GM12864 (cell line): ENCODE results near the gene PPFIBP1.
"Not testable (repeated sequence)": the region's sequence is repeated elsewhere in the genome, so short reads cannot be mapped to it uniquely, and the experiment has no call there.

Experiments
- DNase-seq: peaks from one replicate; pipeline ENCODE4 v3.0.0-alpha.2; 2011; ENCODE audit warnings: low read depth
- H3K4me3 ChIP-seq: 2 replicates; pipeline ENCODE4 v1.5.1; 2011; ENCODE audit warnings: mild to moderate bottlenecking, low read depth, low read length, control low read depth
- TF ChIP-seq, protein P1 (sequence below): IDR thresholded peaks from 2 replicates; pipeline ENCODE4 v1.5.1; 2011; ENCODE audit warnings: low read depth, mild to moderate bottlenecking, moderate library complexity, low read length, control low read depth, inconsistent platforms; ENCODE audit errors: missing control alignments

PPFIBP1 gene

DNA sequence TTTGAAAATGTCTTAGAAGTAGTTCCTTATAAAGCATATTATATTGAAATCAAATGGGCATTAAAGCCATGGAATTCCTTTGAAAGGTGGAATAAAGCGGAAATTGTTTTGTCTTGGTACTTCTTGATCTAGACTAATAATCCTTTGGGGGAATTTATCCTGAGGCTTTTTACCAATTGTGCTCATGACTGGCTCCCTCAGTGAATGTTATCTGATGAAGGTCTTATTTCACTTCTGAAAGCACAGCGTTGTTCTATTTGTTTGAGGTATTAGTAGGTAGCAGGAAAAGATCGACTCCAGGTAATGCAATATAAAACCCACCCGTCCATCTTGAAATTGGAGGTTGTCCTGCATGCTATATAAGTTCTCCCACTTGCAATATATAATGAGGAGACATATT, 64.8 kb downstream of the PPFIBP1 start:
- DNase-seq, result no peak
- TF ChIP-seq, protein P1, sequence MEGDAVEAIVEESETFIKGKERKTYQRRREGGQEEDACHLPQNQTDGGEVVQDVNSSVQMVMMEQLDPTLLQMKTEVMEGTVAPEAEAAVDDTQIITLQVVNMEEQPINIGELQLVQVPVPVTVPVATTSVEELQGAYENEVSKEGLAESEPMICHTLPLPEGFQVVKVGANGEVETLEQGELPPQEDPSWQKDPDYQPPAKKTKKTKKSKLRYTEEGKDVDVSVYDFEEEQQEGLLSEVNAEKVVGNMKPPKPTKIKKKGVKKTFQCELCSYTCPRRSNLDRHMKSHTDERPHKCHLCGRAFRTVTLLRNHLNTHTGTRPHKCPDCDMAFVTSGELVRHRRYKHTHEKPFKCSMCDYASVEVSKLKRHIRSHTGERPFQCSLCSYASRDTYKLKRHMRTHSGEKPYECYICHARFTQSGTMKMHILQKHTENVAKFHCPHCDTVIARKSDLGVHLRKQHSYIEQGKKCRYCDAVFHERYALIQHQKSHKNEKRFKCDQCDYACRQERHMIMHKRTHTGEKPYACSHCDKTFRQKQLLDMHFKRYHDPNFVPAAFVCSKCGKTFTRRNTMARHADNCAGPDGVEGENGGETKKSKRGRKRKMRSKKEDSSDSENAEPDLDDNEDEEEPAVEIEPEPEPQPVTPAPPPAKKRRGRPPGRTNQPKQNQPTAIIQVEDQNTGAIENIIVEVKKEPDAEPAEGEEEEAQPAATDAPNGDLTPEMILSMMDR, result no peak
- no peak overlapping the region for H3K4me3 ChIP-seq

DNA sequence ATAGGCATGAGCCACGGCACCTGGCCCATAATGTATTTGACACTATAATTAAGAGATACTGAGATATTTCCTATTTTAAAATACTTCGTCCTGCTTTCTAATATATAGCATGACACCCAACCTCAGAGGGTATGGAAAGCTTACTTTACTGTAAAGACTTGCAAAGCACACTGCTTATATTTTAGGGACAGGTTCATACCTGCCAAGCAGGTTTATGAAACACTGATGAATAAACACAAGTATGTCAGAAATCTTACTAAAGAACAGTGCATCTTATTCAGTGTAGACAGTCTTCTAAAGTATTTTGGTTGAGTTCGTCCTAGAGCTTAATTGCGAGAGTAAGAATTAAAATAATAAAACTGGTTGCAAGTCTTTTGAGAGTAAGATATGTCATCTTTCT, 65.4 kb downstream of the PPFIBP1 start:
- TF ChIP-seq, protein P1, result no peak
- DNase-seq, result no peak
- no peak overlapping the region for H3K4me3 ChIP-seq

DNA sequence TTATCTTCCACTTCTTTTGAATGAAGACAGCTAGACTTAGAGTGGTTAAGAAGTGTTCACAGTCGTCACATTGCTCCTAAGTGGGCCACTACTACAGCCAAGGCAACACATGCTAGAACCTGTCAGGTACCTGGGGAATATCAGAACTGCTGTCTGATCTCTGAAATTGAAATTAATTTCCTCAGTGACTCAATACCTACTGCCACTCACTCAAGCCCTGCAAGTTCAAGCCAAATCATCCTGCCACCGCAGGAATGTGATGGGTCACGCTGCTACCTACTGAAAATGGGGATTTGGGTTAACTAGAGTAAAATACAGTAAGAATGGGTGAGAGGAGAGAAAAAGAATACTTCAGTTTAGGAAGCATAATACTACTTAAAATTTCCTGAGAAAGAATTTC, 67.7 kb downstream of the PPFIBP1 start:
- not testable (repeated sequence) for DNase-seq, H3K4me3 ChIP-seq

DNA sequence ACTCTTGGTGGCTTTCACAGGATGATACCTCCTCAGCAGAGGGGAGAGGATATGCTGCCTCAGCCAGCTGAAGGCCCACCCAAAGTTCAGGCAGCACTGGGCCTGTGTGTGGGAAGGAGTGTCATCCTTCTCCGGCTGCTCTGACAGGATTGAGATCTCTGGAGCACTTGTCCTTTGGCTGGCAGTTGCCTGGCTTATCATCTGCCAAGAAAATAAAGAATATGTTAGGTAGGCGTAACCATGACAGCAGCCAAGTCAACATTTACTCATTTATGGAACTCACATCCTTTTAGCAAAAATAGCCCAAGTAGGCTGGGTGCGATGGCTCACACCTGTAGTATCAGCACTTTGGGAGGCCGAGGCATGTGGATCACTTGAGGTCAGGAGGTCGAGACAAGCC, 68.5 kb downstream of the PPFIBP1 start:
- no peak for DNase-seq
- TF ChIP-seq, protein P1, result no peak
- H3K4me3 ChIP-seq, result no peak overlapping the region

DNA sequence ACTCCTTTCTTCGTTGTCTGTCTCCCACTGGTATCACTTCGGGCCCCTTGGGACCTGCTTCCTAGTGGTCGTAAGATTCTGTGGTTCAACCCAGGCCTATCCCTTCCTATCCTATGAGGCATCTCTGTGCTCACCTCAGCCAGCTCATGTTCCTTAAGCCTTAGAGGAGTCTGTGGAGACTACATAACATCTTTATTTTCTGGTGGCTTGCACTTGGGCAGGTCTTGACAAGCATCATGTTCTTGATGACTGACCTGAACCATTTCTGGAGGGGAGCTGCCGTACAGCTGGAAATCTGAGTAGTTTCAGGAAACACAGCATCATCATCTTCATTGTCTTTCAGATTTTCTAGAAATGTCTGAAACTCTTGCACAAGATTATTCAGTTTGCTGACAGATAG, 69.3 kb downstream of the PPFIBP1 start:
- TF ChIP-seq, protein P1, result no peak
- no peak overlapping the region for H3K4me3 ChIP-seq
- no peak for DNase-seq

DNA sequence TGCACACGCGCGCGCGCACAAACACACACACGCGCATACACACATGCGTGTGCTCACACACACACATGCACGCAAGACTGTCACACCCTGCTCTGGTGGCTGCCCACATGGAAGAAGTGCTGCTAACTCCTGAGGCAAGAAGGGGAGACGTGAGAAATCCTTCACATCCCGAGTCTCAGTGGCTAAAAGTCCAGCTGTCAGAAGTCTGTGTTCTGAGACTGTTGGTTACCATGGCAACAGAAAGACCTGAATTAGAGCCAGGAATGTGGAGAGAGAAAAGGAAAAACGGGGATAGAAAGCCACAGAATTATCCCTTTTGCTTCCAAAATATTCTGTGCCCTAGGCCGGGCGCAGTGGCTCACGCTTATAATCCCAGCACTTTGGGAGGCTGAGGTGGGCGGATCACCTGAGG, 71.2 kb downstream of the PPFIBP1 start:
- DNase-seq, result no peak
- H3K4me3 ChIP-seq, result no peak overlapping the region
- TF ChIP-seq, protein P1, result no peak

DNA sequence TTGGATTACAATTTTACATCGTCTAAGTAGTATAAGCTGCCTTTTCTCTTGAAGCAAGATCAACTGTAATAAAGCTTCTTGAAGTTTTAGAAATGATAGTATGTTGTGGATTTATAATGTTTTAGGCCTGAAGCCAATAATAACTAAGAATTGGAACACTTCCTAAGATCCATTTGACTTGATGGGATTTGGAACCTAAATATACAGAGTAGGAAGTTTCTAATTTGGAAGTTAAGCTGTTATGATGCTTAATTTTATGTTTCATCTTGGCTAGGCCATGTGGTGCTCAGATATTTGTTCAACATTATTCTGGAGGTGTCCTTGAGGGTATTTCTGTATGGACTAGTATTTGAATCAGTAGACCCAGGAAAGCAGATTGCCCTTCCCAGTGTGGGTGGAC, 74.9 kb downstream of the PPFIBP1 start:
- DNase-seq, H3K4me3 ChIP-seq: not testable (repeated sequence)

DNA sequence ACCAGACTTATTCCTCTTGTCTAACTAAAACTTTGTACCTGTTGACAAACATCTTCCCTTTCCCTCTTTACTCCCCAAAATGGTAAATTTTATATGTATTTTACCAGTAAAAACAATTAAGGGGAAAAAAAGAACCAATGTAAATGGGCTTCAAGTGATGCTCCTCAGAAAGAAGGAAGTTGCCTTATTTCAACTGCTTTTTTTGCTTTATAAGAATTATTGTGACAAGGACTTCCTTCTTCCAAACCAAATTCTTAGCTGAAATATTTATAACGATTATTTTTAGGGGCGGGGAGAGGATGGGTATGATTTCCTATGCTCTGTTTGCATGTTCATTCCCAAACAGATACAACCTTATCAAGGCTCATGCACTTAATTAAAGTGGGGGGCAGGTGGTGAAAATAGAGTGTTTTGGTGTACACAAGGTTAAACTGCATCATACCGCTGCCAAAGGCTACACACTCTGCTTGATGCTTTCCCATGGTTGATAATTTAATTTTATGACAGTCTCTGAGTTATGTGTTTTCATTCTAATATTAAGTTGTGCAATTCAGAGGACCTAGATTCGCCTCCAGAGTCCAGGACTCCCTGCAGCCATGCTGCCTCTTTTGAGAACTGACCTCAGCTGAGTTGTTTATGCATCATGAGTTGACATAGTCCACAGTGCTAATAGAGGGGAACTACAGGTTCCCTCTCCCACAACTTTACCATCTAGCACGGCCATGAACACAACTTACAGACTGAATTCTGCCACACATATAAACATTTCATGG, 77.2 kb downstream of the PPFIBP1 start:
- not testable (repeated sequence) for H3K4me3 ChIP-seq, DNase-seq

DNA sequence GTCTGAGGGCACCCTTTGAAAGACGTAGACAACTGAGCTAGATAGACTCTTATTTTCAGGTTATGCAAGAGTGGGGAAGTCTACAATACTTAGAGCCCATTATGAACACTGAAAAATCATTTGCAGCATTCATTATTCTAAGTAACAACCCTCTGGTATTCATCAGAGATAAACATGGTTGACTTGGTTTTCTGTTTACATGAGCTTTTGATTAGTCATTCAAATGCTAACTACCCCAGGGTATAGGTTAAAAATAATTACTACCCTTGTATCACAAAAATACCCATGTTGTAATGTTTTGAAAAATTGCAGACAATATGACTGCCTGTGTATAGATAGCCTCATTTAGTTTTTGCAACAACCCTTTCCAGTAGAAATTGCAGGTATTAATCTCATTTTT, 78.5 kb downstream of the PPFIBP1 start:
- TF ChIP-seq, protein P1, result no peak
- H3K4me3 ChIP-seq, result no peak overlapping the region
- DNase-seq, result no peak
